DMS53 treated with DMSO at 0.1 percent for 48 hours (cell line): ENCODE data around the gene NHS.
"Not testable (repeated sequence)": the region's sequence is repeated elsewhere in the genome, so short reads cannot be mapped to it uniquely, and the experiment has no call there.

ENCODE experiments used
- DNase-seq: peaks from one replicate; lab custom pipeline; 2025; ENCODE audit not compliant: unreplicated experiment; lab: John Stamatoyannopoulos, UW

The NHS gene

DNA sequence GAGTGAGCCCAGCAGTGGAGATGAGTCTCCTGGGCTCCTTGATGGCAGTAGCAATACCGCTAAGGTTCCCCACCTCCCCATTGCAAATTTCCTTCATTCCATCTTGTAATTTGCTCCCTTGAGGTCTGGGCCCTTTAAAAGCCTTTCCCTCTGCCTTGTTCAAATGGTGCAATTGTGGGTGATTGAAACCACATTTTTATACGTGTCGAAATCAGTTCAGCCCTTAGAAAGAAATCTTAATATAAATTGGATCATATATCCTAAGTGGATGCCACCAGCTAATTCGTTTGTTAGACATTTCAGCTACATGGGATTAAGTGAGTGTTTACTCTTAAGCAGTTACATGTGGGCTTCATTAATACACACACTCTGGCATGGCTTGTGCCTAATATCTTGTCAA, 68.6 kb downstream of the NHS start:
- no peak for DNase-seq

DNA sequence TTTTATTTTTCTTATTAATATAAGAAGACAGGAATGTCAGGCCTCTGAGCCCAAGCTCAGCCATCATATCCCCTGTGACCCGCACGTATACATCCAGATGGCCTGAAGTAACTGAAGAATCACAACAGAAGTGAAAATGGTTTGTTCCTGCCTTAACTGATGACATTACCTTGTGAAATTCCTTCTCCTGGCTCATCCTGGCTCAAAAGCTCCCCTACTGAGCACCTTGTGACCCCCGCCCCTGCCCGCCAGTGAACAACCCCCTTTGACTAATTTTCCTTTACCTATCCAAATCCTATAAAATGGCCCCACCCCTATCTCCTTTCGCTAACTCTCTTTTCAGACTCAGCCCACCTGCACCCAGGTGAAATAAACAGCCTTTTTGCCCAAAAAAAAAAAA, 71.3 kb downstream of the NHS start:
- not testable (repeated sequence) for DNase-seq

DNA sequence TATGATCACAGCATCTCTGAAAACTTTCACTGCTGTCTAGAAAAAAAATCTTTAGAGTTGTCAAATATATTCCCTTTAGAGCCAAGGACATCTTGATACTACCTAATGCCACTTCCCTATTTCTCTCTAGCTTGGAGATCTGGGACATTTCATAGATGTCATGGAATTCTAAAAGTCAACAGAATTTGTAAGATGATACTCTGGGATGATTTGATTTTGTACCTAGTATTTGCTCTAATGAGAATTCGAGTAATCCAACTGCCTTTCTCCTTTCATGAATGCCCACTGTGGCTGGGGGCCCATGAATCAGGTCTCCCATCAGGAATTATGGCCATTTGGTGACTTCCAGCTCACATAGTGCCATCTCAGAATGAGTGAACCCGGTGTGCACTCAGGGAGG, 73.2 kb downstream of the NHS start:
- no peak for DNase-seq

DNA sequence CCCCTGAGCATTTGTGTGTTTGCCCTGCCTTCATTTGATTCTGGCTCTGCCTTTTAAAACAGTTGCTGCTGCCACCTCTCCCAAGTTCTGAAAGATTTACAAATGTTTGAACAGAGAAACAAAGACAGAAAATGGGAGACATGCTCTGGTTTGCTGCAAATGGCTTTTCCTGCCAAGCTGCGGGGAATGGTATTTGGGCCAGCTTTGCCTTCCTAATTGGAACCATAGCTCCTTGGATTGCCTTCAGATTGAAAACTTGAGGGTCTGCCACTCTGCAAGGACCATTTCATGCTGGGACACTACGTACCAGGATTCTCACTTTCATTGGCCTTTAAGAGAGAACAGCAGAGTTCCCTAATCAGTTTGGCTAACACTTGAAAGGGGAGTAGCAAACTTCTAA, 74.9 kb downstream of the NHS start:
- DNase-seq: no peak

DNA sequence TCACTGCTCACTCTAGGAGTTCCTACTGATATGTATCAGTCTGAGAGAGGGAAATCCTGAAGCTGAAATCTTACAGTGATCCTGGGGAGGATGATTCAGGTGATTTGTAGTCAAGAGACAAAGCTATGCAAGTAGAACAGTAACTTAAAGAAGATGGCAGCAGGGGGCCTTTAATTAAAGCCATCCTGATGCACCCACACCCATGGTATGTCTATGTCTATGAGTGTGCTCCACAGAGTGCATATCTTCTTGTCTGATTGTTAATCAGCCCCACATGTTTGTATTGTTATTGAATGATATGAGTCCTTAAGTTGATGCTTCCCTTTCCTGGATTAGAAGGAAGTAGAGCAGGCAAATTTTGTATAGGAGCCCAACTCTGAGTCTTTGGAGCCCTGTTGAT, 78.8 kb downstream of the NHS start:
- no peak for DNase-seq

DNA sequence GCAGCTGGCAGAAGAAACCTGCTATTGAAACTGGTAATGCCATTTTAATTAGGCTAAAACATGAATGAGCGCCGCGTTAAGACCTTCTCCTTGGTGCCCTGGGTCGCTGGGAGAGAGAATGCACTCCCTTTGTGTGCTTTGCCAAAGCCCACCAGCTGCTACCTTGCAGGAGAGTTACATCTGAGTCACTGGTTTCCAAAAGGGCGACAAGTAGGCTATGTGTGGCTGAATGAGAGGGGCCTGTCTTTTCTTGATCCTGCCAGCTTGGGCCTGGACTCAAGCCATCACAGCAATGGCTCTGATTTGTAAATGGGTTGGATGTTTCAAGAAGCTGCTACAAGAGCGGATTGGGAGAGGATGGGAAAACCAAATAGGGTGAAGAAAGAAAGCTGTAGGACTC, 81.5 kb downstream of the NHS start:
- DNase-seq: no peak

DNA sequence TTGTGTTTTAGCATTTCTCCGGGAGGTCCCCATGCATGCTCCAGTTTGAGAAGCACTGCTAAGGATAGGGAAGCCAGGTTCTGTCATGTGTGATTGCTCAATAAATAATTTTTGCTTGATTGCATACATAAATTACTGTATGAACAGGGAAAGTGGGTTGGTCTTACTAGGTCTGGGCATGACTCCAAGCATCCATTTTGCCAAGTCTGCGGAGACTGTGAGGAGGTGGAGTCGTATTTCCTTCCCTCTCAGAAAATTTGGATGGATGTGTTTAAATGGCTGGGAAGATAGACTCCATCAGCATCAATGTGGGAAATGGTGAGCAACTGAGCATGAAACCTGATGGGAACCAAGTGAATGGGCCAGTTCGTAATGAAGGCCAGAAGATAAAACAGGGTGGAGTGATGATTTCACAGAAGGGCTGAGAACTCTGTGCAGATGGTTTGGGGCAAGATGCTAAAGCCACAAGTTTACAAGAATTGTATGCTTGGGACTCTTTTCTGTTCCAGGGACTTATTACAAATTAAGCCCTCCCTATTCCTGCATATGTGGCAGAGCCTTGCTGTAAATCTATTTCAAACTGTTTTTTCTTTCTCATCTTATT, 84.1 kb downstream of the NHS start:
- no peak for DNase-seq

DNA sequence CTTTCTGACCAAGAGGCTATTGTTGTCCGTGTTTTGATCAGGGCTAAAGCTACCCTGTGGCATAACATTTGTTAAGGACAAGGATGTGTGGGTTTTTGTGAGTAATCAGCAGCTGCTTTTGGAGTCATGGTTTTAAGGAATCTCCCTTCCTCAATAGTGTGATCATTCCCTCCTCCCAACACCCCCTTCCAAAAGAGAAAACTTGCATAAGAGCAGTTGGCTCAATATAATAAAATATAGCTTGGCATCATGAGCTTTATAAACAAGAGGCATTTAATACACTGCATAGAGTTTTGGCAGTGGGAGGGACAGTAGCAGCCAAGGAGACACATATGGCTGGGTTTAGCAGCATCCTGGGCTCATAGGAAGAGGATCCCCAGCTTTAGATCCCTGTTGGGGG, 84.7 kb downstream of the NHS start:
- no peak for DNase-seq

DNA sequence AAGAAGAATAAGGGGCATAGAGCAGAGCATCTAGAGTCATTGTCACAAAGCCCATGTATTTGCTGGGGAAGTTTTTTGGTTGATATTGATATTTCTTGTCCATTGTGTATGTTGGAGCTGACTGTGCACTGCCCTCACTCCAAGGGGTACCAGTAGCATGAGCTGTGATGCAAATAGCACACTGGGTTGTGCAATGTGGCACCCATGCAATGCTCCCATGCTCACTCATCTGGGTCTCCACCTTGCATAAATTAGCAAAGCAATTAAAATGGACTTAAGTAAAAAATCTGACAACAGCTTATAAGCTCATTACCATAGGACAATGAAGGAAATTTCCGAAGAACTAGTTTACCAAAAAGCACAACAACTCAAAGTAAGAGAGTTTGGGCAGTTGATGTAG, 87.9 kb downstream of the NHS start:
- DNase-seq: no peak

DNA sequence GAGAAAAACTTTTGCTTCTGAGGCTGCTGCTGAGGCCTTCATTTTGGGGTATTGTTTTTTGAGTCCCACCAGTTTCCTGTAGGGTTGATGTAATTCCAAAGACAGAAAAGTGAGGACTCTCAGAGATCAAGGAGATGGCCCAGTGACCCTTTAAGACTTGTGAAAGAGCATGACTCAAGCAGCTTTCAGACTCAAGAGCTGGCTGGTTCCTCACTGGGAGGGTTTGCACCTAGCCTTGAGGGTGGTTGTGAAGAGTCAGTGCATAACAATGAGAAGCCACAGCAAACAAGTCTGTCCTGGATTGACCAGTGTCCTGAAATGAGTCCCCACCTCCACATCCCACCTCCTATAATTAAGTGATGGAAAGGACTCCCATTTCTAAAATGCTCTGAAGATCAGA, 89.2 kb downstream of the NHS start:
- DNase-seq: no peak

DNA sequence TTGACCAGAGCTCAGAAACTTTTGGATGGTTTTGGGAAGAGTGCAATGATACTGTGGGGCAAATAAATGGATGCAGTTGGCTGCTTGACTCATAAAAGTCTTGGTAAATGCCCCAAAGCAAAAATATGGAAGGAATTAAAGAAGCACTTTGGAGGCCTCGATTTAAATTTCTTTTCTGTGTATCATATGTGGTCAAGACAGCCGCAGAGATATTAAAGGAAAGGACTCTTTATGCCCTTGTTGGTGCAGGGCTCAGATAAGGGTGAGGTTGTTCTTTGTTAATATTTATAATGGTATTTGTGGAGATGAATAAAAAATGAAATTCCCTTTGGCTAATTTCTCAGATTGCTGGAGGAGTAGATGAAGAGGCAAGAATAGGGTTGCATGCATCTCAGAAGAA, 90.2 kb downstream of the NHS start:
- no peak for DNase-seq

DNA sequence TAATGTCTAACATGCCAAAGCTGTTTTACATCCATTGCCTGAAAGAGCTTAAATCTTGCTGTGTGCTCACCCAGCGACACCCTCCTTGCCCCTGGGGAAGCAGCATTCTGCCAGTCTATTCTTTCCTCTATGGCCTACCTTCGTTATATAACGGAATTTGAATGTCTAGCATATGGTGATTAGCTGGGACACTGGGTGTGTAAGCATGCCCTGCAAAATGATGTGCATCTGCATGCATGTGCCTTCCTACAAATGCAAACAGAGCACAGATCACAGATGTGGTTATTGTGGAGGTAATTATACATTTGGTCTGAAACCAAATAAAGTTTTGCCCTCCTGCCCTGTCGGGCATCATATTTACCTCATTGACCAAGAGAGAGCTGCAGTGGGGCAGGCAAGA, 90.8 kb downstream of the NHS start:
- no peak for DNase-seq

DNA sequence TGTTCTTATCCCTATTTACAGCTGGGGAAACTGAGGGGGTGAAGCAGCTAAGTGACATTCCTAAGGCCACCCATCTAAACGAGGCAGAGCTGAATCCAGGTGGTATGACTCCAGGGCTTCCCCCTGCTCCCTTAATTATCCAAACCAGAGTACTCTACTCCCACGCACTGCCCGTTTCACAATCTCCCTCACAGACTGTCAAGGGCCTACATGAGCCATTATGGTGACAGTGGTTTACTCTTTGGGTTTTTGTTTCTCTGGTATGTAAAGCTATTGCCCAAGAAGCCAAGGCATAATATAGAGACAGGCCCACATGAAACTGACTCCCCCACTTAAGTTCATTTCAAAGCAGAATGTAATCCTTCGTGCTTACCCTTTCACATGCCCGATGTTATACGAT, 95.1 kb downstream of the NHS start:
- no peak for DNase-seq

DNA sequence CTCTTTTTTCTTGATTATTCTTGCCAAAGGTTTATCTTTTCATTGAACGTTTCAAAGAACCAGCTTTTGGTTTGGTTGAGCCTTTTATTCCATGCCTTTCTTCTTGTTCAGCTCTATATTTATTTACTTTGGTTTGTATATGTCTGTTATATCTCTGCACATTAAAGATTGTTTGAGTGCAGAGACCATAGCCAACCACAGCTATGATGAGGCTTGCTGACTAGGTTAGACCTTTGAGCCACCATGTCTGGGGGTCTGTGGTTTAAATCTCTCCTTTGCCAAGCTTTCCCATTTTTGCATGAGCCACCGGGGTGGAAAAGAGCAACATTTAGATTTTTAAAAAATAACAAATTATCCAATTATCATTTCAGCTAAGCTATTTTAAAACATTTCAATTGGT, 96.1 kb downstream of the NHS start:
- no peak for DNase-seq

DNA sequence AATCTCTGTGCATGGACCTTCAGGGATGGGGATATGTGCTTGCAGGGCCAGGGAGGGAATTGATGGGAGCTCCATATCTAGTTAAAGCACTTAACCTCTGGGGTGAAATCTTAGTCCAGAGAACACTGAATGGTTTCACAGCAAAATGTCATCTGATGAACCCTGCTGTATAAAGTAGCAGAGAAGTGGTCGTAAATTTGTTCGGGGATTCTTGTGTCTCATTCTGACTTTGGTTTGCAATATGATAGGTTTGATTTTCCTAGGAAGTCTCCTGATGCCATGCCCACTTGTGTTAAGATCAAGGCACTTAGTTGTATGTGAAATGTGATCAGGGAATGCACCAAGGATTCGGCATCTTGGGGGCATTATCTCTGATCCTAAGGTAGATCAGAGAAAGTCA, 96.9 kb downstream of the NHS start:
- DNase-seq: no peak

DNA sequence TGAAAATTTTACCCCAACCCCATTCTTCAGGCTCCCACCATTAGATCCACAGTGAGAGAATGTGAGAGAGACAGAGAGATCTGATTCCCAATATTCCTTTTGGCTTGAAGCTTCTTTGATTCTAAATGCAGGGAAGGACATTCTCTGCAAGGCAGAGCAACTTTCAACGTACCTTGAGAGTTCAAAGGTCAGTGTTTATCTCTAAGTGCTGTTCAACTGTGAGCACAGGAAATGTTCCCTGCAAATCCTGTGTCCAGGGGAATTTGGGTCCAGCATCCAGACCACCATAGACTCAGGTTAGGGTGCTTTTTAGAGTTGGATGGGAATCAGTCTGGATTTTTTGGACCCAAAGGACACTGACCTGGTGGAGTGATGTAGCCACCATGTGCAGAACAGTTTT, 97.4 kb downstream of the NHS start:
- no peak for DNase-seq

DNA sequence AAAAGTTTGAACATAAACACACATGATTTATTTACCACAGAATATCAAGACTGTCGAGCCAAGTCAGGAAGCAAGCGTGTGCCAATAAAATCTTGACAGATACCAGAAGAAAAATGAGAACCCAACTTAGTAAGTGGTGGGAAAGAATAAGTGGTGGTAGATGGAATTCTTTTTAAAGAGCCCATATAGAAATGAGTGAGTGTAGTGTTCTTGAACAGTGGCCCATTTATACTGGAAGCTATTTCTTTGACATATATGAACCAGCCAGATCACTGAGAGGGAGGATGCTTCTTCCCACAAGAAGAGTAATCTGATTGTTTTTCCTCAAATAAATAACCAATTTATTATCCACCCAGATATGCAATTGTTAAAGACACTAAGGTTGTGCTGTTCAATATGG, 98.0 kb downstream of the NHS start:
- DNase-seq: no peak

DNA sequence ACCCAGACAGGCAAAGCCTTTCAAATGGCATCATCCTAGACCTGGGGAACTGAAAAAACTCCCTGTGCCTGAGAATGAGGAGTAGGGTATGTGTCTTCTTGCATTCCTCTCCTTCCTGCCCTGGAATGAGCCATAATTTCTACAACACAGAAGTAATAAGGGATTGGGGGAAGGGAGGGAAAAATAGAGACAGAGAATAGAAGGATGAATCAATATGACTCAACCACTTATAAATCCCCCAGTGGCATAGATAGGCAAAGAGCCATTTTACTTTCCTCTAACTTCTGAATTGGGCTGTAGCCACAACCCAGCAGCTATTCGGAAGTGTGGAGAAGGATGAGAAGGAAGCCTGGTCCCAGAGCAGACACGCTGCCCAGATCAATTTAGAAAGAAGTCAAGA, 99.9 kb downstream of the NHS start:
- DNase-seq: no peak

DNA sequence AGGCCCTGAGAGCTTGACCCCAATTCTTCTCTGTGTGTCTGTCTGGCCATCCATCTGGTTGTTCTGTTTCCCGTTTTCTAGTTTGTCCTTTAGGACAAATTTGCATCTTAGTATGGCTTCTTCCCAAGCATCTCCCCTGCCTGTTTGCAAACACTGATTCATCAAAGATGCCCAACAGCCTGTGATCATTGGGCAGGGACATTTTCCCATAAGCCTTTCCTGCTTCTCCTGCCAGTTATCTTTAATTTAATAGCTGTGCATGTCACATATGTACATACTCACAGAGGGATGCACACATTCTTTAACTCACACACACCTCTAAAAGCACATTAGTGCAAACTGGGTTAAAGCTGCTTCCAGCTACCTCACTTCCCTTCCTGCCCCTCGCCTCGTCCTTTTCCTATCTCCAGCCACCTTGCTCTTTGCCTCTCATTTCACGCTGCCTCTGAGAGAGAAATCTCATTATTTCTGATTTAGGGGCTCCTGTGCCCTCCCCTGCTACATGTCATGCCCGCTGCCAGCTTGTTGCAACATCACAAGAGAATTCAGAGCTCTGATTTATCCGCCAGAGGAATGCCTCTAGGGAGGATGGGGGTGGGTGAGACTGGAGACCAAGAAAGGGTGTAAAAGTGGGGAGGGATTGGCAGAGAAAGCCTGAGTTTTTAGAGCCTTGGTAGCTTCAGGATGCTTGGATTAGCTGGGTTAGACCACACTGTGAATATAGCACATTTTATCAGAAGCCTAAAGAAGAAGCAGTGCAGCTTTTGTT, 100.6 kb downstream of the NHS start:
- no peak for DNase-seq

DNA sequence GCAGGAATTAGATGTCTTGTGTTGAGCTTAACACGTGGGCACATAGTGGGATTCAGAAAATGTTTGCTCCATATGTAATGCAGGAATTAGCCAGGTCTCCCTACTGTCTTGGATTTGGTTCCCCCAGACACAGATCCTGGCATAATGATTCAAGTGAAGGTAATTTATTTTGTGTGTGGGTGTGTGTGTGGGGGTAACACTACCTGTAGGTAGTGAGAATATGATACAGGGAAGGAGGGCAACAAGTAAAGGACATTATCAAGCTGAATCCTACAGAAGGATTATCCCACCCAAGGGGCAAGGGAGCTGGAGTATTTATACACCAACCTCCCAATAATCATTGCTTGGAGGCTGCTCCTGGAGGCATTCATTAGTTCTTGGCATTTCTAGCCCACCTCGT, 101.4 kb downstream of the NHS start:
- DNase-seq: no peak

DNA sequence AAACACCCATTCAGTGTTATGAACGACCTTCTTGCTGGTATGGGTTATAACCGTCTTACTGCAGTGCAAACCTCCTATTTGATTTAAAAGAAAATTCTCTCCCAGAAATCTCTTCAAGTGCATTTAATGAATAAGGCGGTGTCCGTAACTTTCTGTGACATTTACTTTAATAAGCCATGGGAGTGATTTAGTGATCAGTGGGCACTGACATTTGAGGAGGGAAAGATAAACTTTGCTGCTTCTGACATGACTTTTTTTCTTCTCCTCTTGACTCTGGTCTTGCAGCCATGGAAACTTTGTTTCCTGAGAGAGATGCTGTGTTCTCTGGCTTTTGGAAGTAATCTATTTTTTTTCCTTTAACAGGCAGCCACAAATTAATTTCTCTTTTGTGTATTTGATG, 106.1 kb downstream of the NHS start:
- no peak for DNase-seq

DNA sequence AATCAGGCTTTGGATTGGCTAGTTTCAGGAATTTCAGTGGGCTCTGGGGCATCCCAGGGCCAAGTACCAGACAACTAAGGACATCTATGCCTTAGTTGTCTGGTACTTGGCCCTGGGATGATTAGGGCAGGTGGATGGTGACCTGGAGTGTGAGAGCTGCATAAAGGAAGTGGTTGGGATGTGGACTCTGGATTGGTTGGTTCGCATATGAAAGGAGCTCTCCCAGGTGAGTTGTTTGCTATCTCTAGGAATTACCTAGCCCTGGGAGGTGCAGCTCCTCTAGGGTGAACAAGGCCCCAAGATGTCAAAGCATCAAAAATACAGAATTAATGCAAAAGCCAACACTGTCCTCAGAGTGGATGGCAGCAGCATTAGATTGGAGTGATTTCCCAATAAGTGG, 109.6 kb downstream of the NHS start:
- no peak for DNase-seq

DNA sequence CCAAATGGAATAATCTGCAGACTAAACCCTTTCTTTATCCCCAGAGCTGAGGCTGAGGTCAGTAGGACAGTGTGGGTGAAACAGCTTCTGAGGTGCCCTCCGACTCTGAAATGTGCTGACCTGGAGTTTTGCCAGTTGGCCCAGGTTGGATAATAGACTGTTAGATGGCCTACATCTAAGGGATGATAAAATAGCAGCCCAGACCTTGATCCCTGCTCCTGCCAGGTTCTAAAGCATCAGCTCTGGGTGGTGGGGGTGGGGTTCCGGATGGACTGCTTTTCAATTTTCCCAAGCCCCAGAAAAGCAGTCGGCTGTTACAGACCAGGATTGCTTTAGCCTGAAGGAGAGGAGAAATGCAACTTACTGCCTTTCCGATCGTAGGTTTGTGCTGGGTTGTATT, 110.4 kb downstream of the NHS start:
- DNase-seq: no peak
